ENCODE results near the gene MMP25.

DNA sequence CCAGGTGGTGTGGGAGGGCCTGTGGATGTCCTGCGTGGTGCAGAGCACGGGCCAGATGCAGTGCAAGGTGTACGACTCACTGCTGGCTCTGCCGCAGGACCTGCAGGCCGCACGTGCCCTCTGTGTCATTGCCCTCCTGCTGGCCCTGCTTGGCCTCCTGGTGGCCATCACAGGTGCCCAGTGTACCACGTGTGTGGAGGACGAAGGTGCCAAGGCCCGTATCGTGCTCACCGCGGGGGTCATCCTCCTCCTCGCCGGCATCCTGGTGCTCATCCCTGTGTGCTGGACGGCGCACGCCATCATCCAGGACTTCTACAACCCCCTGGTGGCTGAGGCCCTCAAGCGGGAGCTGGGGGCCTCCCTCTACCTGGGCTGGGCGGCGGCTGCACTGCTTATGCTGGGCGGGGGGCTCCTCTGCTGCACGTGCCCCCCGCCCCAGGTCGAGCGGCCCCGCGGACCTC lies 32.8 kb upstream of the MMP25 start:
- TF ChIP-seq, protein P1, sequence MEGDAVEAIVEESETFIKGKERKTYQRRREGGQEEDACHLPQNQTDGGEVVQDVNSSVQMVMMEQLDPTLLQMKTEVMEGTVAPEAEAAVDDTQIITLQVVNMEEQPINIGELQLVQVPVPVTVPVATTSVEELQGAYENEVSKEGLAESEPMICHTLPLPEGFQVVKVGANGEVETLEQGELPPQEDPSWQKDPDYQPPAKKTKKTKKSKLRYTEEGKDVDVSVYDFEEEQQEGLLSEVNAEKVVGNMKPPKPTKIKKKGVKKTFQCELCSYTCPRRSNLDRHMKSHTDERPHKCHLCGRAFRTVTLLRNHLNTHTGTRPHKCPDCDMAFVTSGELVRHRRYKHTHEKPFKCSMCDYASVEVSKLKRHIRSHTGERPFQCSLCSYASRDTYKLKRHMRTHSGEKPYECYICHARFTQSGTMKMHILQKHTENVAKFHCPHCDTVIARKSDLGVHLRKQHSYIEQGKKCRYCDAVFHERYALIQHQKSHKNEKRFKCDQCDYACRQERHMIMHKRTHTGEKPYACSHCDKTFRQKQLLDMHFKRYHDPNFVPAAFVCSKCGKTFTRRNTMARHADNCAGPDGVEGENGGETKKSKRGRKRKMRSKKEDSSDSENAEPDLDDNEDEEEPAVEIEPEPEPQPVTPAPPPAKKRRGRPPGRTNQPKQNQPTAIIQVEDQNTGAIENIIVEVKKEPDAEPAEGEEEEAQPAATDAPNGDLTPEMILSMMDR (IDR thresholded peaks at IDR 0.05) = no peak
- TF ChIP-seq POLR2A (IDR thresholded peaks at IDR 0.05) = no peak
